SH-SY5Y (cell line): ENCODE results near the gene POLR2B.

Experiments used
- GATA2 ChIP-seq: IDR thresholded peaks from 2 replicates; pipeline ENCODE4 v1.6.1; 2011; ENCODE audit warnings: mild to moderate bottlenecking, low read depth, low read length
- GATA3 ChIP-seq: IDR thresholded peaks from 2 replicates; pipeline ENCODE4 v1.6.1; 2011; ENCODE audit warnings: low read depth, mild to moderate bottlenecking, low read length, moderate library complexity

POLR2B gene

GRCh38 chr4:57055886-57056285 lies 77.2 kb downstream of the POLR2B start:
- no peak for TF ChIP-seq GATA3
- TF ChIP-seq GATA2: no peak

GRCh38 chr4:57059890-57060716 lies 81.4 kb downstream of the POLR2B start:
- TF ChIP-seq GATA3: no peak

- TF ChIP-seq GATA3 (no peak), GATA2 (no peak)
Measured at GRCh38 chr4:57061395-57061794, 82.7 kb downstream of the POLR2B start.

- no peak for TF ChIP-seq GATA2
- TF ChIP-seq GATA3: no peak
Measured at GRCh38 chr4:57063518-57063917, 84.8 kb downstream of the POLR2B start.

GRCh38 chr4:57064120-57064519 lies 85.4 kb downstream of the POLR2B start:
- TF ChIP-seq GATA2 (no peak), GATA3 (no peak)

GRCh38 chr4:57064811-57065711 lies 86.4 kb downstream of the POLR2B start:
- TF ChIP-seq GATA3 (no peak), GATA2 (no peak)

- TF ChIP-seq GATA3 (no peak), GATA2 (no peak)
Measured at GRCh38 chr4:57065730-57066482, 87.2 kb downstream of the POLR2B start.

- TF ChIP-seq GATA3: no peak
- no peak for TF ChIP-seq GATA2
Measured at GRCh38 chr4:57068237-57068981, 89.7 kb downstream of the POLR2B start.

GRCh38 chr4:57070461-57070860 lies 91.8 kb downstream of the POLR2B start:
- TF ChIP-seq GATA3 (no peak), GATA2 (no peak)

GRCh38 chr4:57071326-57071725 lies 92.6 kb downstream of the POLR2B start:
- TF ChIP-seq GATA3 (no peak), GATA2 (no peak)

GRCh38 chr4:57073559-57073958 lies 94.9 kb downstream of the POLR2B start:
- TF ChIP-seq GATA2 (no peak), GATA3 (no peak)

- no peak for TF ChIP-seq GATA3
- TF ChIP-seq GATA2: no peak
Measured at GRCh38 chr4:57074744-57075143, 96.0 kb downstream of the POLR2B start.

GRCh38 chr4:57075367-57075766 lies 96.7 kb downstream of the POLR2B start:
- no peak for TF ChIP-seq GATA3
- TF ChIP-seq GATA2: no peak

- TF ChIP-seq GATA2: no peak
- TF ChIP-seq GATA3: no peak
Measured at GRCh38 chr4:57076646-57077045, 98.0 kb downstream of the POLR2B start.
